Umbilical cord (tissue), 2 donors: ENCODE measurements around the gene EFHD2. TPM values are rescaled to one million over a fixed set of nuclear protein-coding genes. Genes with fewer than 3 reads are reported as not detected.

Experiments
- DNase-seq: peaks from one replicate; pipeline ENCODE4 v3.0.0-alpha.2; 2015; ENCODE audit warnings: low spot score
- total RNA-seq: library from RNA; depleted of rRNA; stranded (reverse); fragments of >200 nt; gene quantifications from one replicate; pipeline ENCODE4 v1.2.3, GENCODE V29; 2014; ENCODE audit warnings: low replicate concordance; ENCODE audit not compliant: insufficient read depth

Gene EFHD2
- total RNA-seq, 1 donor from 2014 or later, result 13.0 TPM

DNA sequence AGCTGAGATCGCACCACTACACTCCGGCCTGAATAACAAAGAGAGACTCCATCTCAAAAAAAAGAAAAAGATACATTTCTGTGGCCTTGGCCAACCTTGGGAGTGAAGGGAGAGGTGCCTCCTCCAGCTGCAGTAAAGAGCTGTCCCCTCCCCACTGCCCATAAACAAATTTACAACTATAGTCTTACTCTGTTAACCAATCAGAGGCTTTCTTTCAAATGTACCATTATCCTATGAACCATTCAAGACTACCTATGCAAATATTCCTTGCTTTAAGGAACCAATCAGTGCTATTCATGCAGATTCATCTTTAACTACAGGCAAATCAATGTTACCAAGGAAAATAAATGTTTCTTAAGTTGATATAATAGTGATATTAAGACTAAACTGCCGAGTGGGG lies 67.2 kb downstream of the EFHD2 start:
- DNase-seq, result no peak

DNA sequence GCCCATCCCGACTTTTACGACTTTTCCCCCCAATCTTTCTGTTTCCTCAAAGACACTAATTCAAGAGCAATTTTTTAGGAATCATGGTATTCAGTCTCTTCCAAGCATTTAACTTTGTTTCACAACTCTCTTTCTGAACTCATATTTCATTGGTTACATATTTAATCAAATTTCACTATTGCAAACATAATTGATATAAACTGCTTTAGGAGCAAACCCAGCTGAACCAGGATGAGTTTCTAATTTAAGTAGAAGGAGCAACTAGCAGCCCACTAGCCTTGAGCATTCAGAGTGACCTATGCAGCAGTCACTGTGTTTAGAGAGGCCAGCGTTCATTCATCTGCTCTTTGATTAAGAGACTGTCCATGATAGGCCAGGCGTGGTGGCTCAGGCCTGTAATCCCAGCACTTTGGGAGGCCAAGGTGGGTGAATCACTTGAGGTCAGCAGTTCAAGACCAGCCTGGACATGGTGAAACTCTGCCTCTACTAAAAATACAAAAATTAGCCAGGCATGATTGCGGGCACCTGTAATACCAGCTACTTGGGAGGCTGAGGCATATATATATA lies 68.0 kb downstream of the EFHD2 start:
- no peak for DNase-seq

Other genes starting within 250 kb of the EFHD2 start
- 7.0 TPM for gene FHAD1, start 162.7 kb upstream of the EFHD2 start, total RNA-seq
- 0.96 TPM for gene CTRC, start 28.6 kb downstream of the EFHD2 start, total RNA-seq
- gene CELA2A, start 46.8 kb downstream of the EFHD2 start, total RNA-seq, result not detected
- gene CELA2B, start 66.2 kb downstream of the EFHD2 start, total RNA-seq, result not detected
- 6.7 TPM for gene CASP9, start 114.3 kb downstream of the EFHD2 start, total RNA-seq
- gene DNAJC16, start 117.0 kb downstream of the EFHD2 start, total RNA-seq, result 18.5 TPM
- 1.9 TPM for gene AGMAT, start 175.2 kb downstream of the EFHD2 start, total RNA-seq
- 16.1 TPM for gene DDI2, start 207.6 kb downstream of the EFHD2 start, total RNA-seq